Breast epithelium (tissue), 4 donors: ENCODE data around the gene UNC50. TPM values are rescaled to one million over a fixed set of nuclear protein-coding genes. Genes with fewer than 3 reads are reported as not detected.

Source experiments
- DNase-seq, 2 donors: peaks; one replicate each; pipeline ENCODE4 v3.0.0-alpha.2; 2019; ENCODE audit warnings: low spot score in 2 of 2
- H3K27ac ChIP-seq, 2 donors: fragments of 200-600 bp; sonication (generic) in 1 of 2; one replicate each; pipeline ENCODE4 v1.5.1; 2016 to 2019; ENCODE audit warnings: mild to moderate bottlenecking in 1 of 2
- H3K27me3 ChIP-seq, 2 donors: fragments of 200-600 bp; sonication (generic) in 1 of 2; one replicate each; pipeline versions ENCODE4 v1.5.1 to v1.6.0; 2017 to 2019; ENCODE audit warnings: control low read depth in 1 of 2, mild to moderate bottlenecking in 1 of 2
- H3K36me3 ChIP-seq: fragments of 200-600 bp; one replicate; pipeline ENCODE4 v1.5.1; 2019
- H3K4me1 ChIP-seq, 2 donors: fragments of 200-600 bp; sonication (generic); one replicate each; pipeline ENCODE4 v1.5.1; 2016 to 2019; ENCODE audit warnings: control low read depth in 1 of 2
- H3K4me3 ChIP-seq, 3 donors: fragments of 200-600 bp; sonication (generic); 1 replicate in 2 of 3; 2 replicates in 1 of 3; pipeline ENCODE4 v1.5.1; 2016 to 2019; ENCODE audit warnings: mild to moderate bottlenecking in 3 of 3, moderate library complexity in 2 of 3
- H3K9me3 ChIP-seq, 2 donors: fragments of 200-600 bp; sonication (generic) in 1 of 2; one replicate each; pipeline ENCODE4 v1.5.1; 2016 to 2019; ENCODE audit warnings: control low read depth in 1 of 2
- CTCF ChIP-seq, 3 donors: fragments of 450-650 bp; IDR thresholded peaks; one replicate each; pipeline ENCODE4 v1.5.1; 2016 to 2017; ENCODE audit warnings: antibody characterized with exemption in 3 of 3, mild to moderate bottlenecking in 3 of 3, moderate library complexity in 3 of 3
- POLR2A ChIP-seq: fragments of 450-650 bp; IDR thresholded peaks from one replicate; pipeline ENCODE4 v1.6.1; 2016; ENCODE audit warnings: antibody characterized with exemption, mild to moderate bottlenecking, moderate library complexity
- POLR2AphosphoS5 ChIP-seq, 3 donors: sonication (generic); formaldehyde crosslinking; IDR thresholded peaks; one replicate each; pipeline ENCODE4 v1.6.1; 2017; ENCODE audit warnings: antibody characterized with exemption in 3 of 3
- intact Hi-C: fragments of 100-400 bp; cut with DNase I; formaldehyde crosslinking; loops from one replicate; pipeline ENCODE4 v1.15.1; 2023; ENCODE audit warnings: low total_unique reads
- total RNA-seq, 3 donors: library from RNA; depleted of rRNA; stranded (reverse); fragments of >200 nt; gene quantifications; one replicate each; pipeline ENCODE4 v1.1.0, GENCODE V29; 2016

UNC50 gene
- total RNA-seq, 3 donors from 2014 or later = 51.8 to 75.2 (median 67.4) TPM

- Histone ChIP-seq H3K9me3 (no peaks in the 10 kb centered on the region), H3K27ac (no peak overlapping the region), H3K4me1 (no peaks in the 10 kb centered on the region), H3K36me3 (no peaks in the 10 kb centered on the region), H3K4me3 (no peak overlapping the region), H3K27me3 (no peaks in the 10 kb centered on the region)
- intact Hi-C loops = no loop called here
- TF ChIP-seq CTCF (IDR thresholded peaks at IDR 0.05) = no peak
- TF ChIP-seq POLR2AphosphoS5 (IDR thresholded peaks at IDR 0.05) = no peak
- TF ChIP-seq POLR2A = no peak
- DNase-seq = no peak
Measured at GRCh38 chr2:98571121-98571701, 37.2 kb upstream of the UNC50 start.

DNA sequence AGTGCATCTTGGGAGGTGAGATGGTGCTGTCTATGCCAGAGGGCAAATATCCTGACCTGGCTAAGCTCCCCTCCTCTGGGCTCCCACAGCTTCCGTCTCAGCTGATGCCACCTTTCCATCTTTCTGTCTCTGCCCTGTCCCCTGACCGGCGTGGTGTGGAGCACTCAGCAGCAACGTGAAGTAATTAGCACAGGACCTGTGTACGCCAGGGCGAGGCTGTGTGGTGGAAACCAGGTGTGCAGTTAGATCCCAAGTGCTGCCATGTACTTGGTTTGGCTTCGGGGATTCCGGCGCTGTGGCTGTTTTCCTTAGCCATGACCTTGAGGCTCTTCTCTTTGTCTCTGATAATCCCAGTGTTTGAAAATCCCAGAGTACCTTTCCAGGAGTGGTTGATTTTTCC is 36.6 kb upstream of the UNC50 start:
- H3K9me3 ChIP-seq = no peaks in the 10 kb centered on the region
- H3K27ac ChIP-seq = no peak overlapping the region
- intact Hi-C loops = no loop called here
- no peaks in the 10 kb centered on the region for H3K27me3 ChIP-seq
- no peak for TF ChIP-seq CTCF (IDR thresholded peaks at IDR 0.05)
- TF ChIP-seq POLR2A = no peak
- TF ChIP-seq POLR2AphosphoS5 (IDR thresholded peaks at IDR 0.05) = no peak
- H3K4me1 ChIP-seq = no peaks in the 10 kb centered on the region
- no peaks in the 10 kb centered on the region for H3K36me3 ChIP-seq
- no peak overlapping the region for H3K4me3 ChIP-seq
- DNase-seq = no peak

DNA sequence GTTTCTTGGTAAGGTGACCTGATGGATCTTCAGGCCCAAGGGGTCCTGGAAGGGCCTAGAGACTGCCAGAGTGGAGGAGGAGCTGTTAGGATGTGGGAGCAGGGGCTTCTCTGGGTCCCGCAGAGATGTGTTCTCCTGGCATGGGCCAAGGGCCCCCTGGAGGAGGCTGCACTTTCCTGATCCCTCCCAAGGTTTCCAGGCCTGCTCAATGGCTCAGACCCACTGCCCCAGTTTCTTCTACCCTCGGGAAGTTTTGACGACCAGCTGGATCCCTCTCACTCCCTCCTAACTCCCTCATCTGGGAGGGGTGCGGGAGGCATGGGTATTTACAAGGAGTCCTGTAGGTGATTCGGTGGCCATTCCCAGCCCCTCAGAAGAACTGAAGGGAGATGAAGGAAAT is 36.2 kb upstream of the UNC50 start:
- TF ChIP-seq POLR2A = no peak
- no peak for TF ChIP-seq CTCF (IDR thresholded peaks at IDR 0.05)
- TF ChIP-seq POLR2AphosphoS5 (IDR thresholded peaks at IDR 0.05) = no peak
- DNase-seq = no peak
- no peaks in the 10 kb centered on the region for H3K36me3 ChIP-seq
- H3K4me3 ChIP-seq = no peak overlapping the region
- no peaks in the 10 kb centered on the region for H3K27me3 ChIP-seq
- H3K4me1 ChIP-seq = no peaks in the 10 kb centered on the region
- no peak overlapping the region for H3K27ac ChIP-seq
- H3K9me3 ChIP-seq = no peaks in the 10 kb centered on the region
- intact Hi-C loops = no loop called here

DNA sequence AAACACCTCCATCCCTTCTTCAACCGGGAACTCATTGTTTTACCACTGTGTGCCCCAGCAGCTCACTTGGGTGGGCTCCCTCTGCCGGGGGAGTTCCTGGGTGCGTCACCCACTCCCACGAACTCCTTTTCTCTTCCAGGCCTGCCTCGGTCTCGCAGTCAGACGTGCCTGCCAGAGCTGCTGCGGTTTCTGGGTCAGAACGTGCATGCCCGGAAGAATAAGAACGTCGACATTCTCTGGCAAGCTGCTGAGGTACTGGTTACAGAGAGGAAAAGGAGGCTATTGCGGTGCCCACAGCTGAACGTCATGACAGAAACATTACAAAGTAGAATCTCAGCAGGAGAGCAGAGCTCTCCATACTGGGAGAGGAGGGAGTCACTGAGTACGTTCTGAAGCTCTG is 35.7 kb upstream of the UNC50 start:
- H3K9me3 ChIP-seq = no peaks in the 10 kb centered on the region
- intact Hi-C loops = no loop called here
- DNase-seq = no peak
- no peaks in the 10 kb centered on the region for H3K4me1 ChIP-seq
- TF ChIP-seq POLR2A = no peak
- TF ChIP-seq POLR2AphosphoS5 (IDR thresholded peaks at IDR 0.05) = no peak
- no peak for TF ChIP-seq CTCF (IDR thresholded peaks at IDR 0.05)
- H3K27ac ChIP-seq = no peak overlapping the region
- H3K36me3 ChIP-seq = no peaks in the 10 kb centered on the region
- H3K4me3 ChIP-seq = no peak overlapping the region
- no peaks in the 10 kb centered on the region for H3K27me3 ChIP-seq

DNA sequence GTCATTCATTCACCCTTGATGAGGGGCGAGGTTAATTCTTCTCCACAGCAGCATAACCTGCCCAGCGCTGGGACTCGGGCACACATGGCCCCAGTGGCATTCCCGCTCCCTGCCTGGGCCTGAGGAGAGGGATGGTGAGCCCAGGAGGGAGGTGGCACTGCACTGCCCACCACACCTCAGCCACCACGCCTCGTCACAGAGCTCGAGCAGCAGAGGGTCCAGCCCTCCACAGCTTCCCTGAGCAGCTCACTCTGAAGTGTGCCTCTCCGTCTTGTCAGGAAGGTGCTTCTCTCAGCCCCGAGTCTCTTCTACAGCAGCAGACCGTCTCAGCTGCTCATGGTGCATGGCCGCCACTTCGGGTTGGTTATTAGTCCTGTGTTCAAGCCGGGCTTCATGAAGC is 35.0 kb upstream of the UNC50 start:
- Histone ChIP-seq H3K27me3 (no peaks in the 10 kb centered on the region), H3K36me3 (no peaks in the 10 kb centered on the region), H3K4me3 (no peak overlapping the region), H3K27ac (no peak overlapping the region), H3K4me1 (no peaks in the 10 kb centered on the region), H3K9me3 (no peaks in the 10 kb centered on the region)
- intact Hi-C loops = no loop called here
- no peak for DNase-seq
- TF ChIP-seq CTCF (IDR thresholded peaks at IDR 0.05) = no peak
- TF ChIP-seq POLR2AphosphoS5 (IDR thresholded peaks at IDR 0.05) = no peak
